ENCODE results near the gene SNRNP25. TPM values are rescaled to one million over a fixed set of nuclear protein-coding genes. Genes with fewer than 3 reads are reported as not detected.
A peak's percentile ranks its signal among the peaks of the same experiment; 100 is the strongest.

The SNRNP25 gene
- total and polyA plus RNA-seq, 12 donors = 22.6 to 51.1 (median 32.9) TPM

GRCh38 chr16:100989-101388 lies 47.4 kb downstream of the SNRNP25 start:
- peaks cover 0 to 16% of the 10 kb centered on the region in 2 donors for H3K36me3 ChIP-seq (replicated peaks in 1 of 2)
- TF ChIP-seq POLR2A (IDR thresholded peaks at IDR 0.05) = no peak
- TF ChIP-seq, protein P1, sequence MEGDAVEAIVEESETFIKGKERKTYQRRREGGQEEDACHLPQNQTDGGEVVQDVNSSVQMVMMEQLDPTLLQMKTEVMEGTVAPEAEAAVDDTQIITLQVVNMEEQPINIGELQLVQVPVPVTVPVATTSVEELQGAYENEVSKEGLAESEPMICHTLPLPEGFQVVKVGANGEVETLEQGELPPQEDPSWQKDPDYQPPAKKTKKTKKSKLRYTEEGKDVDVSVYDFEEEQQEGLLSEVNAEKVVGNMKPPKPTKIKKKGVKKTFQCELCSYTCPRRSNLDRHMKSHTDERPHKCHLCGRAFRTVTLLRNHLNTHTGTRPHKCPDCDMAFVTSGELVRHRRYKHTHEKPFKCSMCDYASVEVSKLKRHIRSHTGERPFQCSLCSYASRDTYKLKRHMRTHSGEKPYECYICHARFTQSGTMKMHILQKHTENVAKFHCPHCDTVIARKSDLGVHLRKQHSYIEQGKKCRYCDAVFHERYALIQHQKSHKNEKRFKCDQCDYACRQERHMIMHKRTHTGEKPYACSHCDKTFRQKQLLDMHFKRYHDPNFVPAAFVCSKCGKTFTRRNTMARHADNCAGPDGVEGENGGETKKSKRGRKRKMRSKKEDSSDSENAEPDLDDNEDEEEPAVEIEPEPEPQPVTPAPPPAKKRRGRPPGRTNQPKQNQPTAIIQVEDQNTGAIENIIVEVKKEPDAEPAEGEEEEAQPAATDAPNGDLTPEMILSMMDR (IDR thresholded peaks at IDR 0.05) = no peak
- no peaks in the 10 kb centered on the region for H3K27me3 ChIP-seq
- H3K4me1 ChIP-seq (replicated peaks in 1 of 2) = peaks cover 0 to 17% of the 10 kb centered on the region in 2 donors
- peak overlapping the region in 2 of 5 donors; percentile 66 to 74 for H3K27ac ChIP-seq
- no peak for DNase-seq
- no peaks in the 10 kb centered on the region for H3K9me3 ChIP-seq (replicated peaks in 1 of 3)
- no peak overlapping the region for H3K4me3 ChIP-seq
- intact Hi-C loops (cut with DNase I) = no loop called here
- 76 to 90% (median 83%) methylated on average over 5 of the region's 5 CpGs for WGBS, 4 donors

DNA sequence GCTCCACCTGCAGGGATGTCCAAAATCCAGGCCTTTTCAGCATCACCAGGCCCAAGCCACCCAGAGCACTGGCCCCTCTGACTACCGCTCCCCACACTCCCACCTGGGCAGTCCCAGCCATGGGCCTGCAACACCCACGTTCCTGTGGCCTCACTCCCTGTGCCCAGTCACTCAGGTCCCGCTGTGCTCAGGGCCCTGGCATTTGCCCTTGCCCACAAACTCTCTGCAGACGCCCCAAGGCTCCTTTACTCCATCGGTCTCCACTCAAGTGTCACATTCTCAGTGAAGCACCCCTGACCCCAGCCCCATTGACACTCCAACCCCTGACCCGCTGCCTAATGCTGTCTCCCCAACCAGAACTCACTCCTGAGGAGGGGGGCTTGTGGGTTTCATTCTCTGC lies 48.0 kb downstream of the SNRNP25 start:
- Histone ChIP-seq H3K9me3 (replicated peaks in 1 of 3) (no peaks in the 10 kb centered on the region), H3K4me1 (replicated peaks in 1 of 2) (peaks cover 0 to 17% of the 10 kb centered on the region in 2 donors), H3K36me3 (replicated peaks in 1 of 2) (peaks cover 0 to 16% of the 10 kb centered on the region in 2 donors), H3K27me3 (no peaks in the 10 kb centered on the region), H3K4me3 (no peak overlapping the region), H3K27ac (peak overlapping the region in 2 of 5 donors; percentile 66 to 74)
- intact Hi-C loops (cut with DNase I) = no loop called here
- WGBS, 4 donors = 77 to 91% (median 81%) methylated on average over 3 to 6 of the region's 6 CpGs
- DNase-seq = no peak
- TF ChIP-seq POLR2A (IDR thresholded peaks at IDR 0.05) = no peak
- TF ChIP-seq, protein P1 (IDR thresholded peaks at IDR 0.05) = no peak

DNA sequence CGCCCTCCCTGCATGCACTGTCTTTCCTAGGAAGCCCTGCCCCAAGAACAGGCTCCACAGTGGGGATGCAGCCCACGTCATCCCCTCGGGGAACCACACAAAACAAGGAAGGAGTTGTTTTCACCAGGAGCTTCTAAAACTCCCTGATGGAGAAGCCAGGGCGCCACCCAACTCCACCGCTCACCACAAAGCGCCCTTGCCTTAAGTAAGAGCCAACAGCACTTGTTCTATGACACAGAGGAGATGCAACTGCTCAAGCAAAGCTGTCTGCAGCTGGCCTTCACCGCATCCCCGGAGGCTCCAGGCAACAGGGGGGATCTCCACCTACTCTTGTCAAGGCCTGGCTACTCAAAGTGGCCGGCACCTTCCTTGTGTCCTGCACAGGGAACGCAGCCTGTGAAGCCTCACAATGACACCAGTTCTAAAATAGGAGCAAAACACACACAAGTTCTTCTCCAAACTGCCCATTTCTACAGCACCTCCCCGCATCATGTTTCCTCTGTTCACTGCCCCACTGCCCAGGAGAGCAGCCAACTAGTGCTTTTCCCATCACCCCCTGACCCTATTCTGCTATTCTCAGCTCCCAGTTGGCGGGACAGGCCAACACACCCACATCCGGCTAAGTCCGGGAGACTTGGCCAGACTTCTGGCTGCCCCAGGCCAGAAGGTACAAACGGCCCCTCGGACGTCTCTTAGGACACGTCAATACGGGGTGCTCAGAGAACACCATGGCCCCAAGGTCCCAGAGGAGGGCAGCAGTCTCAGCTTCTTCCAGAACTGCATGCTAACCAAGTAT lies 48.6 kb downstream of the SNRNP25 start:
- Histone ChIP-seq H3K9me3 (replicated peaks in 1 of 3) (no peaks in the 10 kb centered on the region), H3K4me1 (replicated peaks in 1 of 2) (peaks cover 0 to 17% of the 10 kb centered on the region in 2 donors)
- 62 to 79% (median 67%) methylated on average over 14 to 19 of the region's 19 CpGs for WGBS, 4 donors

DNA sequence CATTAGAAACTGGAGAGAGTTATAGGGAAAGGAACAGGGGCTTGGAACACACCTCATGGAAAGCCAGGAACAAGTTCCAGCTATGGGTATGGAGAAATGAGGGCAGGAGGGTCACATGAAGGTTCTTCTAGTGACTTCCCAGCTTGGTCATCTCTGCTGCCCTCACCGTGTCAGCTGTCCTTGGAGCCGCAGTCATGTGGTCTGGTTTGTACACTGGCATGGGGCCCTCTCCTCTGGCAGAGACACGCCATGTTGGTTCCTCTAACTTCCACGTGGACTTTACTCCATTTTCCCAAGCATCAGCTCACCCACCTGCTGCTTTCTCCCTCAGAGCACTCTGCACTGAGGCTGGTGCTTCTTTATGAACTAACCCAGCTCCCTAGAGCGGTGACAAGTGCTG lies 50.7 kb downstream of the SNRNP25 start:
- peak overlapping the region in 2 of 5 donors; percentile 24 to 52 for H3K27ac ChIP-seq

More for the DNA sequence above, 48.6 kb downstream of the SNRNP25 start:
- Histone ChIP-seq H3K36me3 (replicated peaks in 1 of 2) (peaks cover 0 to 16% of the 10 kb centered on the region in 2 donors), H3K4me3 (no peak overlapping the region), H3K27ac (peak overlapping the region in 3 of 5 donors; percentile 4 to 75 (median 66)), H3K27me3 (no peaks in the 10 kb centered on the region)
- DNase-seq = peak in 5 of 7 donors; percentile 38 to 82 (median 60)
- TF ChIP-seq, protein P1 (IDR thresholded peaks at IDR 0.05) = no peak
- no peak for TF ChIP-seq POLR2A (IDR thresholded peaks at IDR 0.05)
- intact Hi-C loops (cut with DNase I) = no loop called here

More for the DNA sequence above, 50.7 kb downstream of the SNRNP25 start:
- intact Hi-C loops (cut with DNase I) = no loop called here
- TF ChIP-seq, protein P1 (IDR thresholded peaks at IDR 0.05) = no peak
- no peak for TF ChIP-seq POLR2A (IDR thresholded peaks at IDR 0.05)
- H3K9me3 ChIP-seq (replicated peaks in 1 of 3) = no peaks in the 10 kb centered on the region
- no peaks in the 10 kb centered on the region for H3K27me3 ChIP-seq
- no peak overlapping the region for H3K4me3 ChIP-seq
- 38 to 56% (median 46%) methylated on average over 2 to 5 of the region's 5 CpGs for WGBS, 4 donors
- peaks cover 0 to 9% of the 10 kb centered on the region in 2 donors for H3K36me3 ChIP-seq (replicated peaks in 1 of 2)
- DNase-seq = peak; percentile 71 to 90 (median 88)
- peaks cover 0 to 17% of the 10 kb centered on the region in 2 donors for H3K4me1 ChIP-seq (replicated peaks in 1 of 2)
